HepG2 (cell line): ENCODE measurements around the gene PHYH. TPM values are rescaled to one million over a fixed set of nuclear protein-coding genes. Genes with fewer than 3 reads are reported as not detected.

Experiments used
- BRCA1 ChIP-seq: sonication (generic); formaldehyde crosslinking; IDR thresholded peaks from 2 replicates; pipeline ENCODE4 v1.4.0; 2020; ENCODE audit warnings: missing genetic modification reagents
- BRD4 ChIP-seq: sonication (generic); formaldehyde crosslinking; IDR thresholded peaks from 2 replicates; pipeline ENCODE4 v1.4.0; 2020; ENCODE audit warnings: missing genetic modification reagents
- CBFB ChIP-seq: sonication (generic); formaldehyde crosslinking; IDR thresholded peaks from 2 replicates; pipeline ENCODE4 v1.4.0; 2020; ENCODE audit warnings: missing genetic modification reagents
- FOXA3 ChIP-seq: IDR thresholded peaks from 2 replicates; pipeline ENCODE4 v1.6.1; 2016; ENCODE audit warnings: missing genetic modification reagents, missing compliant biosample characterization
- GPN1 ChIP-seq: sonication (generic); formaldehyde crosslinking; IDR thresholded peaks from 2 replicates; pipeline ENCODE4 v1.5.1; 2020; ENCODE audit warnings: missing genetic modification reagents, borderline replicate concordance
- HNF4A ChIP-seq: sonication (generic); formaldehyde crosslinking; IDR thresholded peaks from 2 replicates; pipeline ENCODE4 v1.4.0; 2020; ENCODE audit warnings: missing genetic modification reagents
- KDM6A ChIP-seq: IDR thresholded peaks from 2 replicates; pipeline ENCODE4 v1.6.1; 2016; ENCODE audit warnings: low read depth
- MED8 ChIP-seq: sonication (generic); formaldehyde crosslinking; IDR thresholded peaks from 2 replicates; pipeline ENCODE4 v1.8.1; 2023; ENCODE audit warnings: mild to moderate bottlenecking, missing genetic modification reagents; ENCODE audit not compliant: insufficient replicate concordance
- NFKBIZ ChIP-seq: IDR thresholded peaks from 2 replicates; pipeline ENCODE4 v1.6.1; 2018; ENCODE audit warnings: missing genetic modification reagents, missing compliant biosample characterization
- NKX3-1 ChIP-seq: sonication (generic); formaldehyde crosslinking; IDR thresholded peaks from 2 replicates; pipeline ENCODE4 v1.5.0; 2020; ENCODE audit warnings: missing genetic modification reagents
- PAF1 ChIP-seq: IDR thresholded peaks from 2 replicates; pipeline ENCODE4 v1.6.1; 2016; ENCODE audit warnings: missing genetic modification reagents, missing compliant biosample characterization
- RAD21 ChIP-seq: fragments of 450-650 bp; formaldehyde crosslinking; IDR thresholded peaks from 2 replicates; pipeline ENCODE4 v1.5.0; 2020; ENCODE audit warnings: mild to moderate bottlenecking
- REPIN1 ChIP-seq: sonication (generic); formaldehyde crosslinking; IDR thresholded peaks from 2 replicates; pipeline ENCODE4 v1.8.0; 2022; ENCODE audit warnings: missing genetic modification reagents, low read depth, mild to moderate bottlenecking, borderline replicate concordance
- RXRA ChIP-seq: sonication (generic); formaldehyde crosslinking; IDR thresholded peaks from 2 replicates; pipeline ENCODE4 v1.5.1; 2020; ENCODE audit warnings: missing genetic modification reagents
- SMARCE1 ChIP-seq: fragments of 450-650 bp; IDR thresholded peaks from 2 replicates; pipeline ENCODE4 v1.6.1; 2017; ENCODE audit warnings: borderline replicate concordance
- SRSF9 ChIP-seq: fragments of 200-400 bp; formaldehyde crosslinking; IDR thresholded peaks from 2 replicates; pipeline ENCODE4 v1.6.1; 2018; ENCODE audit warnings: borderline replicate concordance, mild to moderate bottlenecking, low read depth, low read length; ENCODE audit not compliant: insufficient read depth, poor library complexity, severe bottlenecking
- THAP11 ChIP-seq: IDR thresholded peaks from 2 replicates; pipeline ENCODE4 v1.6.1; 2016; ENCODE audit warnings: missing biosample characterization, missing genetic modification reagents
- U2AF2 ChIP-seq: fragments of 200-400 bp; formaldehyde crosslinking; IDR thresholded peaks from 2 replicates; pipeline ENCODE4 v1.6.1; 2017; ENCODE audit warnings: low read depth, mild to moderate bottlenecking, low read length
- ZNF138 ChIP-seq: sonication (generic); formaldehyde crosslinking; IDR thresholded peaks from 2 replicates; pipeline ENCODE4 v1.5.0; 2020; ENCODE audit warnings: mild to moderate bottlenecking, low read depth, missing genetic modification reagents
- ZNF337 ChIP-seq: sonication (generic); formaldehyde crosslinking; IDR thresholded peaks from 2 replicates; pipeline ENCODE4 v1.5.1; 2020; ENCODE audit warnings: missing genetic modification reagents, low read depth, mild to moderate bottlenecking, borderline replicate concordance
- ZNF367 ChIP-seq: sonication (generic); formaldehyde crosslinking; IDR thresholded peaks from 2 replicates; pipeline ENCODE4 v1.4.0; 2020; ENCODE audit warnings: missing genetic modification reagents, borderline replicate concordance
- ZNF598 ChIP-seq: sonication (generic); formaldehyde crosslinking; IDR thresholded peaks from 2 replicates; pipeline ENCODE4 v1.5.1; 2020; ENCODE audit warnings: mild to moderate bottlenecking, missing genetic modification reagents, borderline replicate concordance
- ZNF713 ChIP-seq: sonication (generic); formaldehyde crosslinking; IDR thresholded peaks from 2 replicates; pipeline ENCODE4 v1.4.0; 2020; ENCODE audit warnings: mild to moderate bottlenecking, missing genetic modification reagents
- ZNF781 ChIP-seq: sonication (generic); formaldehyde crosslinking; IDR thresholded peaks from 2 replicates; pipeline ENCODE4 v1.5.1; 2020; ENCODE audit warnings: borderline replicate concordance, mild to moderate bottlenecking, missing genetic modification reagents; ENCODE audit errors: not compliant biosample characterization
- ZSCAN12 ChIP-seq: sonication (generic); formaldehyde crosslinking; IDR thresholded peaks from 2 replicates; pipeline ENCODE4 v1.9.0; 2021; ENCODE audit warnings: mild to moderate bottlenecking, missing genetic modification reagents
- polyA plus RNA-seq, 8 experiments: library from polyadenylated mRNA; depleted of rRNA in 3 of 8; stranded (reverse) in 7 of 8; unstranded in 1 of 8; fragments of >200 nt; fragmentation: Illumina TruSeq in 4 of 8; extraction: Trizol in 4 of 8; gene quantifications; 2 replicates each; pipeline versions ENCODE4 v1.2.1 to v1.2.3, GENCODE V29; 2011 to 2016; ENCODE audit warnings: low read depth in 4 of 8, missing spikeins in 1 of 8, mixed read lengths in 1 of 8; ENCODE audit not compliant: insufficient read depth in 1 of 8
- total RNA-seq, 5 experiments: library from RNA; depleted of rRNA; stranded (reverse); fragments of >200 nt; fragmentation: Illumina TruSeq; extraction: Trizol; gene quantifications; 2 replicates each; pipeline ENCODE4 v1.2.3, GENCODE V29; 2016; ENCODE audit warnings: low read depth in 1 of 5
- TF ChIP-seq, protein P1 (sequence below): sonication (generic); formaldehyde crosslinking; IDR thresholded peaks from 2 replicates; pipeline ENCODE4 v1.5.0; 2020; ENCODE audit warnings: mild to moderate bottlenecking, missing genetic modification reagents, moderate library complexity
- TF ChIP-seq, protein P2 (sequence below): sonication (generic); formaldehyde crosslinking; IDR thresholded peaks from 2 replicates; pipeline ENCODE4 v1.5.0; 2020; ENCODE audit warnings: missing genetic modification reagents
- TF ChIP-seq, protein P3 (sequence below): sonication (generic); formaldehyde crosslinking; IDR thresholded peaks from 2 replicates; pipeline ENCODE4 v1.4.0; 2020; ENCODE audit warnings: missing genetic modification reagents, low read depth, mild to moderate bottlenecking, borderline replicate concordance

The PHYH gene
- total and polyA plus RNA-seq, 2 of the 13 experiments (the other 11 are each of a cell fraction or from before 2014, with no cell fraction given): 27.2 to 34.5 TPM

DNA sequence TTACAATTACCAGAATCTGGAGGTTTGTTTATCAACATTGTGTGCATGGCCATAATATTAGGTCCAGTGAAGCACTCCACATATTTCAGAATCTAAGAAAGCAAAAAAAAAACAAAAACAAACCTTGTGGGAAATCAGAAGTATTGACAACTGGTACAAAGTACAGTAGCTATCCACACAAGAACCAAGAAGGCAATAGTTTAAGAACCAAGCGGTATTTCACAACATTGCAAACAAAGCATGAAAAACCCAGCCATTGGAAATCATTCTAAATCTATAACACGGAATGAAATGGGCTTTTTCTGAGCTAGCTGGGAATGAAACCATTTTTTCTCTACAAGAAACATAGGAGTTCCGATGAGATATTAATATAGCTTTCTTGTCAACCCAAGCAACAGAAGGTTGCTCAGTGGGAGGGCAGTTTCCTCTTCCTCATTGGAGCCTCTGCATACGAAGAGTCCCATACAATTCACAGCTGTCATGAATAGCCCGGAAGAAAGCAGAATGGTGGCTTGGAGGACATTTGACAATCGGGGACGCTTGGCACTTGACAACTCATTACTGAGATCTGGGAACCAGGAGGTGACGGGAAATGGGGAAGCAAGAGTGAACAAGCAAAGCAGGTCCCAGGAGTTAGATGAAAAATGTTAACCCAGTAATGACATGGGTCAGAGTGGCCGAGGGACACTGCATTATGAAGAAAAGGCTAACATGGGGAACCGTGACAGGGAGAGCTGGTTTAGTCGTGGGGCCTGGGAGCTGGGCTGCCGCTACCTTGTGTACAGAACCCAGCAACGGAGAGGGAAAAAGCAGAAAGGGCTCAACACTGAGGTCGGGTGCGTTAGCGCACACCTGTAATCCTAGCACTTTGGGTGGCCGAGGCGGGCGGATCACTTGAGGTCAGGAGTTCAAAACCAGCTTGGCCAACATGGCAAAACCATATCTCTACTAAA is 7.8 kb downstream of the PHYH start (continued):
- TF ChIP-seq MED8 (CRISPR knock-in tag): no peak
- no peak for TF ChIP-seq NKX3-1 (CRISPR knock-in tag)
- TF ChIP-seq KDM6A (CRISPR knock-in tag): peak; percentile 61; the same call in 1 of the 2 replicates
- TF ChIP-seq THAP11: peak; percentile 38; the same call in 1 of the 2 replicates
- TF ChIP-seq ZNF781 (CRISPR knock-in tag): no peak
- TF ChIP-seq, protein P1, sequence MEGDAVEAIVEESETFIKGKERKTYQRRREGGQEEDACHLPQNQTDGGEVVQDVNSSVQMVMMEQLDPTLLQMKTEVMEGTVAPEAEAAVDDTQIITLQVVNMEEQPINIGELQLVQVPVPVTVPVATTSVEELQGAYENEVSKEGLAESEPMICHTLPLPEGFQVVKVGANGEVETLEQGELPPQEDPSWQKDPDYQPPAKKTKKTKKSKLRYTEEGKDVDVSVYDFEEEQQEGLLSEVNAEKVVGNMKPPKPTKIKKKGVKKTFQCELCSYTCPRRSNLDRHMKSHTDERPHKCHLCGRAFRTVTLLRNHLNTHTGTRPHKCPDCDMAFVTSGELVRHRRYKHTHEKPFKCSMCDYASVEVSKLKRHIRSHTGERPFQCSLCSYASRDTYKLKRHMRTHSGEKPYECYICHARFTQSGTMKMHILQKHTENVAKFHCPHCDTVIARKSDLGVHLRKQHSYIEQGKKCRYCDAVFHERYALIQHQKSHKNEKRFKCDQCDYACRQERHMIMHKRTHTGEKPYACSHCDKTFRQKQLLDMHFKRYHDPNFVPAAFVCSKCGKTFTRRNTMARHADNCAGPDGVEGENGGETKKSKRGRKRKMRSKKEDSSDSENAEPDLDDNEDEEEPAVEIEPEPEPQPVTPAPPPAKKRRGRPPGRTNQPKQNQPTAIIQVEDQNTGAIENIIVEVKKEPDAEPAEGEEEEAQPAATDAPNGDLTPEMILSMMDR: no peak
- TF ChIP-seq, protein P2, sequence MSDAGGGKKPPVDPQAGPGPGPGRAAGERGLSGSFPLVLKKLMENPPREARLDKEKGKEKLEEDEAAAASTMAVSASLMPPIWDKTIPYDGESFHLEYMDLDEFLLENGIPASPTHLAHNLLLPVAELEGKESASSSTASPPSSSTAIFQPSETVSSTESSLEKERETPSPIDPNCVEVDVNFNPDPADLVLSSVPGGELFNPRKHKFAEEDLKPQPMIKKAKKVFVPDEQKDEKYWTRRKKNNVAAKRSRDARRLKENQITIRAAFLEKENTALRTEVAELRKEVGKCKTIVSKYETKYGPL: no peak
- TF ChIP-seq HNF4A (CRISPR knock-in tag): peak; percentile 88
- TF ChIP-seq ZNF367 (CRISPR knock-in tag): no peak
- no peak for TF ChIP-seq RXRA (CRISPR knock-in tag)
- TF ChIP-seq FOXA3 (CRISPR knock-in tag): peak; percentile 85
- no peak for TF ChIP-seq ZNF138 (CRISPR knock-in tag)
- no peak for TF ChIP-seq SRSF9
- no peak for TF ChIP-seq BRCA1
- no peak for TF ChIP-seq ZNF337 (CRISPR knock-in tag)
- TF ChIP-seq ZSCAN12 (CRISPR knock-in tag): no peak
- TF ChIP-seq BRD4: no peak
- TF ChIP-seq SMARCE1: no peak
- TF ChIP-seq REPIN1 (CRISPR knock-in tag): no peak
- no peak for TF ChIP-seq U2AF2
- no peak for TF ChIP-seq GPN1 (CRISPR knock-in tag)
- no peak for TF ChIP-seq CBFB
- TF ChIP-seq NFKBIZ: no peak
- TF ChIP-seq ZNF713 (CRISPR knock-in tag): no peak
- TF ChIP-seq, protein P3, sequence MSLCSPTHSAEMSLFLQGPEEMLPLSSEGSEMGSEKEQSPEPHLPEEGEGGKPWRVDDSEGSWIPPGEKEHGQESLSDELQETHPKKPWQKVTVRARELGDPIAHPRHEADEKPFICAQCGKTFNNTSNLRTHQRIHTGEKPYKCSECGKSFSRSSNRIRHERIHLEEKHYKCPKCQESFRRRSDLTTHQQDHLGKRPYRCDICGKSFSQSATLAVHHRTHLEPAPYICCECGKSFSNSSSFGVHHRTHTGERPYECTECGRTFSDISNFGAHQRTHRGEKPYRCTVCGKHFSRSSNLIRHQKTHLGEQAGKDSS: no peak
- no peak for TF ChIP-seq RAD21 (CRISPR knock-in tag)
- TF ChIP-seq ZNF598 (CRISPR knock-in tag): no peak
- no peak for TF ChIP-seq PAF1 (CRISPR knock-in tag)
